HCT116 (cell line): ENCODE measurements around the gene ZFAND6. TPM values are rescaled to one million over a fixed set of nuclear protein-coding genes. Genes with fewer than 3 reads are reported as not detected.

Experiments
- ATAC-seq: fragments of 200-7000 bp; cut with Tn5 transposase; 2 replicates; pipeline ENCODE4 v1.9.1; 2020; ENCODE audit warnings: mild to moderate bottlenecking, moderate library complexity
- Bru-seq: library from RNA; stranded (reverse); fragments of 400-500 nt; gene quantifications from one replicate; lab custom pipeline; 2021; lab: Mats Ljungman, UMichigan
- BruChase-seq, 2 experiments: library from RNA; stranded (reverse); fragments of 400-500 nt; gene quantifications; one replicate each; lab custom pipeline; 2021; lab: Mats Ljungman, UMichigan
- BruUV-seq: library from RNA; stranded (reverse); fragments of 400-500 nt; replicated peaks from 2 replicates; lab custom pipeline; 2021; lab: Mats Ljungman, UMichigan
- CTCF ChIA-PET: fragments of 300-600 bp; sonication (Branson Sonifier 250); formaldehyde crosslinking; loops from one replicate; lab custom pipeline; 2021; ENCODE audit warnings: antibody characterized with exemption; lab: Charles Lee
- POLR2A ChIA-PET: fragments of 300-600, 350-600 bp; sonication (Branson Sonifier 250); formaldehyde crosslinking; loops from one replicate; lab custom pipeline; 2021; ENCODE audit warnings: antibody characterized with exemption; lab: Charles Lee
- RAD21 ChIA-PET, 2 experiments: fragments of 300-600 bp; sonication (Branson Sonifier 250); formaldehyde crosslinking; loops; one replicate each; lab custom pipeline; 2023; ENCODE audit warnings: low total read pairs in 2 of 2; ENCODE audit not compliant: uncharacterized antibody in 2 of 2, unreplicated experiment in 2 of 2, low non-redundant PET in 1 of 2; lab: Charles Lee
- DNase-seq: peaks from one replicate; pipeline ENCODE4 v3.0.0-alpha.2; 2010; ENCODE audit warnings: low read depth, low spot score
- H2AFZ ChIP-seq: fragments of 200-600 bp; shearing (Covaris generic), sonication (generic); 2 replicates; pipeline ENCODE4 v1.6.1; 2017; ENCODE audit warnings: low read depth, mixed run types, mixed read lengths, antibody characterized with exemption, low read length; ENCODE audit not compliant: poor library complexity, severe bottlenecking
- H3K27ac ChIP-seq: 2 replicates; pipeline ENCODE4 v1.5.1; 2012; ENCODE audit warnings: low read depth, low read length
- H3K27me3 ChIP-seq: fragments of 200-600 bp; sonication (generic); 2 replicates; pipeline ENCODE4 v1.6.1; 2016; ENCODE audit warnings: mixed run types, low read length, mixed read lengths; ENCODE audit not compliant: insufficient read depth
- H3K36me3 ChIP-seq, 2 experiments: fragments of 200-500 bp in 1 of 2; fragments of 200-600 bp in 1 of 2; sonication (Bioruptor generic) in 1 of 2; sonication (generic) in 1 of 2; 2 replicates each; pipeline versions ENCODE4 v1.5.1 to v1.6.1; 2014 to 2016; ENCODE audit warnings: low read length in 2 of 2, inconsistent platforms in 1 of 2, mixed read lengths in 1 of 2, mixed run types in 1 of 2; ENCODE audit not compliant: insufficient read depth in 2 of 2, control insufficient read depth in 1 of 2
- H3K4me1 ChIP-seq, 2 experiments: fragments of 200-600 bp in 1 of 2; sonication (generic) in 1 of 2; 2 replicates each; pipeline versions ENCODE4 v1.5.1 to v1.6.1; 2012 to 2017; ENCODE audit warnings: low read length in 2 of 2, inconsistent platforms in 1 of 2, mild to moderate bottlenecking in 1 of 2, mixed read lengths in 1 of 2, mixed run types in 1 of 2, moderate library complexity in 1 of 2; ENCODE audit not compliant: insufficient read depth in 2 of 2, control insufficient read depth in 1 of 2
- H3K4me2 ChIP-seq: fragments of 200-600 bp; sonication (generic); 2 replicates; pipeline ENCODE4 v1.6.1; 2017; ENCODE audit warnings: mixed run types, low read length, mixed read lengths
- H3K4me3 ChIP-seq, 2 experiments: fragments of 200-600 bp in 1 of 2; sonication (generic) in 1 of 2; replicated peaks in 1 of 2; 2 replicates each; pipeline ENCODE4 v1.5.1; 2011 to 2016; ENCODE audit warnings: low read length in 2 of 2, control low read depth in 1 of 2, low read depth in 1 of 2, mild to moderate bottlenecking in 1 of 2, mixed read lengths in 1 of 2, mixed run types in 1 of 2
- H3K79me2 ChIP-seq: fragments of 200-600 bp; sonication (generic); 2 replicates; pipeline ENCODE4 v1.6.1; 2017; ENCODE audit warnings: mild to moderate bottlenecking, mixed run types, low read length, moderate library complexity, mixed read lengths; ENCODE audit not compliant: insufficient read depth
- H3K9ac ChIP-seq: fragments of 200-600 bp; sonication (generic); 2 replicates; pipeline ENCODE4 v1.6.1; 2016; ENCODE audit warnings: low read length, mixed read lengths
- H3K9me2 ChIP-seq: fragments of 200-600 bp; sonication (generic), shearing (Covaris generic); 2 replicates; pipeline ENCODE4 v1.6.1; 2017; ENCODE audit warnings: mixed run types, mild to moderate bottlenecking, moderate library complexity; ENCODE audit not compliant: insufficient read depth
- H3K9me3 ChIP-seq, 2 experiments: fragments of 200-500 bp in 1 of 2; fragments of 200-600 bp in 1 of 2; sonication (Bioruptor generic) in 1 of 2; sonication (generic) in 1 of 2; 2 replicates each; pipeline ENCODE4 v1.6.1; 2014 to 2017; ENCODE audit warnings: low read length in 2 of 2, mixed read lengths in 2 of 2, inconsistent platforms in 1 of 2, low read depth in 1 of 2, mild to moderate bottlenecking in 1 of 2, mixed run types in 1 of 2, moderate library complexity in 1 of 2; ENCODE audit not compliant: control insufficient read depth in 1 of 2, insufficient read depth in 1 of 2
- H4K20me1 ChIP-seq: fragments of 200-600 bp; sonication (generic), shearing (Covaris generic); 2 replicates; pipeline ENCODE4 v1.6.1; 2017; ENCODE audit warnings: mixed run types, mild to moderate bottlenecking, moderate library complexity; ENCODE audit not compliant: insufficient read depth
- ATF3 ChIP-seq: IDR thresholded peaks from 2 replicates; pipeline ENCODE4 v1.6.1; 2012
- ELF1 ChIP-seq: IDR thresholded peaks from 2 replicates; pipeline ENCODE4 v1.6.1; 2012; ENCODE audit warnings: low read depth, borderline replicate concordance
- FOSL1 ChIP-seq: IDR thresholded peaks from 2 replicates; pipeline ENCODE4 v1.6.1; 2012; ENCODE audit warnings: low read depth
- POLR2A ChIP-seq: IDR thresholded peaks from 2 replicates; pipeline ENCODE4 v1.7.0; 2011; ENCODE audit warnings: borderline replicate concordance; ENCODE audit not compliant: insufficient read depth, insufficient read length; ENCODE audit errors: extremely low read depth
- POLR2AphosphoS5 ChIP-seq: IDR thresholded peaks from 2 replicates; pipeline ENCODE4 v1.6.1; 2011; ENCODE audit warnings: mild to moderate bottlenecking, low read depth, low read length, moderate library complexity
- REST ChIP-seq: IDR thresholded peaks from 2 replicates; pipeline ENCODE4 v1.6.1; 2012; ENCODE audit warnings: low read depth
- SIN3A ChIP-seq: IDR thresholded peaks from 2 replicates; pipeline ENCODE4 v1.6.1; 2012; ENCODE audit warnings: low read depth
- SP1 ChIP-seq: IDR thresholded peaks from 2 replicates; pipeline ENCODE4 v1.6.1; 2012; ENCODE audit warnings: low read depth
- SRF ChIP-seq: IDR thresholded peaks from 2 replicates; pipeline ENCODE4 v1.6.1; 2012; ENCODE audit warnings: low read depth
- TCF7L2 ChIP-seq: IDR thresholded peaks from 2 replicates; pipeline ENCODE4 v1.7.0; 2011; ENCODE audit warnings: borderline replicate concordance, inconsistent platforms; ENCODE audit not compliant: insufficient read depth, insufficient read length; ENCODE audit errors: extremely low read depth
- YY1 ChIP-seq: IDR thresholded peaks from 2 replicates; pipeline ENCODE4 v1.6.1; 2011; ENCODE audit warnings: low read length, low read depth, moderate library complexity, mild to moderate bottlenecking; ENCODE audit not compliant: insufficient replicate concordance; ENCODE audit errors: extremely low read depth
- ZBTB33 ChIP-seq: IDR thresholded peaks from 2 replicates; pipeline ENCODE4 v1.6.1; 2011; ENCODE audit warnings: mild to moderate bottlenecking, low read length, moderate library complexity; ENCODE audit not compliant: insufficient replicate concordance; ENCODE audit errors: extremely low read depth
- ZFX ChIP-seq: fragments of 450-650 bp; IDR thresholded peaks from 2 replicates; pipeline ENCODE4 v1.6.1; 2017
- ZNF274 ChIP-seq: fragments of 200-500 bp; sonication (Bioruptor generic); IDR thresholded peaks from 2 replicates; pipeline ENCODE4 v1.6.1; 2014; ENCODE audit warnings: mild to moderate bottlenecking, low read depth, low read length, inconsistent platforms
- intact Hi-C: fragments of 100-400 bp; cut with micrococcal nuclease; formaldehyde crosslinking; loops from 2 replicates; pipeline ENCODE4 v1.10.0; 2022
- long read RNA-seq: library from polyadenylated mRNA; unstranded; transcript quantifications from one replicate; pipeline ENCODE4 v2.0.0, GENCODE V29; 2021; ENCODE audit not compliant: unreplicated experiment
- polyA plus RNA-seq: library from polyadenylated mRNA; unstranded; fragments of >200 nt; gene quantifications from 2 replicates; pipeline ENCODE4 v1.2.1, GENCODE V29; 2012; ENCODE audit warnings: missing spikeins
- total RNA-seq: library from RNA; stranded (reverse); gene quantifications from one replicate; pipeline ENCODE4 v1.2.1, GENCODE V29; 2021; ENCODE audit not compliant: unreplicated experiment

The ZFAND6 gene
- total RNA-seq (51.3 TPM), Bru-seq, nascent RNA (percentile 94 among the genes with signal in this experiment), BruChase-seq, experiment 1, labeled RNA remaining after a 6-hour chase (percentile 89 among the genes with signal in this experiment), BruChase-seq, experiment 2, labeled RNA remaining after a 2-hour chase (percentile 92 among the genes with signal in this experiment)
- polyA plus RNA-seq: 38.6 and 50.2 TPM in 2 replicates
- long read RNA-seq, transcript ZFAND6-220 (6 exons, 891 nt): major isoform, 58 of 97 reads
- long read RNA-seq, transcript ZFAND6-201 (7 exons, 1,814 nt): minor isoform, 6 of 97 reads
- long read RNA-seq, partial matches to known transcripts: 7 of 97 reads
- long read RNA-seq, other reads (novel, unspliced or antisense): 22 of 97 reads

GRCh38 chr15:80058851-80059785 lies at the start of gene ZFAND6:
Gene ZFAND6, plus strand, starts transcription at chr15:80059676. Its CDS starts 60,669 bp downstream, at chr15:80120345.
- TSS peak; percentile 89 for BruUV-seq
- Histone ChIP-seq H3K4me1 (peaks cover 5 to 13% of the 10 kb centered on the region in 2 experiments; a peak in 3 of 4 replicates), H3K27me3 (no peaks in the 10 kb centered on the region), H3K36me3 (no peaks in the 10 kb centered on the region), H3K9me3 (no peaks in the 10 kb centered on the region), H4K20me1 (no peaks in the 10 kb centered on the region), H2AFZ (no peak within 1 kb of the TSS), H3K4me3 (peak within 1 kb of the TSS; percentile 62 to 73), H3K4me2 (peak within 1 kb of the TSS; percentile 98), H3K79me2 (peaks cover 42% of the 10 kb centered on the region), H3K9ac (peak within 1 kb of the TSS; percentile 72), H3K27ac (peak within 1 kb of the TSS; percentile 93), H3K9me2 (no peaks in the 10 kb centered on the region)
- intact Hi-C loops: no loop called here
- DNase-seq: peak; percentile 84
- ChIA-PET CTCF (interaction anchor here (0.5 kb wide), 1 partner anchor 33 kb away, joined by 3 read pairs; no protein-coding TSS in a partner anchor), RAD21 (no interaction called here), POLR2A (interaction anchor here (1.3 to 2.3 kb wide), 2 partner anchors 11 to 13 kb away, joined by 3 to 8 read pairs; no protein-coding TSS in a partner anchor)
- TF ChIP-seq POLR2AphosphoS5 (peak; percentile 91), ZFX (no peak), SP1 (peak; percentile 39; the same call in 1 of the 2 replicates), SRF (no peak), ZBTB33 (no peak), ZNF274 (no peak), ELF1 (no peak), REST (no peak), SIN3A (no peak), YY1 (peak; percentile 5), POLR2A (peak; percentile 36), ATF3 (no peak), FOSL1 (no peak), TCF7L2 (no peak)
- ATAC-seq: peak; percentile 89
